H9 (cell line): ENCODE results near the gene HOXC12. TPM values are rescaled to one million over a fixed set of nuclear protein-coding genes. Genes with fewer than 3 reads are reported as not detected.

Experiments
- DNase-seq: peaks from one replicate; pipeline ENCODE4 v3.0.0-alpha.2; 2017
- H2AFZ ChIP-seq: one replicate; pipeline ENCODE4 v1.6.1; 2013; ENCODE audit warnings: mild to moderate bottlenecking, low read length, control low read depth, moderate library complexity
- H2AK5ac ChIP-seq: 2 replicates; pipeline ENCODE4 v1.6.1; 2013; ENCODE audit warnings: low read length, control low read depth, mixed read lengths; ENCODE audit not compliant: insufficient read length
- H2BK120ac ChIP-seq: one replicate; pipeline ENCODE4 v1.6.1; 2013; ENCODE audit warnings: low read depth, mild to moderate bottlenecking, low read length, control low read depth, inconsistent platforms; ENCODE audit not compliant: poor library complexity, severe bottlenecking
- H2BK12ac ChIP-seq: 2 replicates; pipeline ENCODE4 v1.6.1; 2013; ENCODE audit warnings: low read length, control low read depth, mixed read lengths, low read depth; ENCODE audit not compliant: insufficient read length
- H2BK15ac ChIP-seq: 2 replicates; pipeline ENCODE4 v1.6.1; 2013; ENCODE audit warnings: low read depth, low read length, control low read depth
- H2BK20ac ChIP-seq: one replicate; pipeline ENCODE4 v1.6.1; 2013; ENCODE audit warnings: low read depth, mild to moderate bottlenecking, low read length, control low read depth, inconsistent platforms; ENCODE audit not compliant: poor library complexity, severe bottlenecking
- H2BK5ac ChIP-seq: 2 replicates; pipeline ENCODE4 v1.6.1; 2013; ENCODE audit warnings: low read length, control low read depth, mixed read lengths; ENCODE audit not compliant: insufficient read length
- H3K14ac ChIP-seq: 2 replicates; pipeline ENCODE4 v1.6.1; 2013; ENCODE audit warnings: low read length, control low read depth; ENCODE audit not compliant: insufficient read depth
- H3K18ac ChIP-seq: 2 replicates; pipeline ENCODE4 v1.6.1; 2013; ENCODE audit warnings: low read depth, mild to moderate bottlenecking, mixed read lengths, low read length, control low read depth; ENCODE audit not compliant: insufficient read length
- H3K23ac ChIP-seq: 2 replicates; pipeline ENCODE4 v1.6.1; 2013; ENCODE audit warnings: low read length, control low read depth, mixed read lengths, low read depth; ENCODE audit not compliant: insufficient read length
- H3K23me2 ChIP-seq: 2 replicates; pipeline ENCODE4 v1.6.1; 2013; ENCODE audit warnings: low read depth, mild to moderate bottlenecking, mixed read lengths, low read length, control low read depth; ENCODE audit not compliant: insufficient read length, poor library complexity, severe bottlenecking
- H3K27ac ChIP-seq: 2 replicates; pipeline ENCODE4 v1.5.1; 2013; ENCODE audit warnings: low read length, control low read depth, mixed read lengths, low read depth; ENCODE audit not compliant: insufficient read length
- H3K27me3 ChIP-seq: 2 replicates; pipeline ENCODE4 v1.6.1; 2013; ENCODE audit warnings: low read length, control low read depth, inconsistent platforms; ENCODE audit not compliant: insufficient read depth
- H3K4ac ChIP-seq: 2 replicates; pipeline ENCODE4 v1.6.1; 2013; ENCODE audit warnings: low read depth, mild to moderate bottlenecking, control low read depth, inconsistent platforms, low read length, moderate library complexity
- H3K4me1 ChIP-seq: 2 replicates; pipeline ENCODE4 v1.6.1; 2013; ENCODE audit warnings: low read length, control low read depth, inconsistent platforms; ENCODE audit not compliant: insufficient read depth
- H3K4me2 ChIP-seq: 2 replicates; pipeline ENCODE4 v1.6.1; 2013; ENCODE audit warnings: low read length, control low read depth, mixed read lengths; ENCODE audit not compliant: insufficient read length, insufficient read depth
- H3K56ac ChIP-seq: 2 replicates; pipeline ENCODE4 v1.6.1; 2013; ENCODE audit warnings: low read depth, mild to moderate bottlenecking, mixed read lengths, low read length, control low read depth; ENCODE audit not compliant: insufficient read length
- H3K79me1 ChIP-seq: 2 replicates; pipeline ENCODE4 v1.6.1; 2013; ENCODE audit warnings: low read depth, mild to moderate bottlenecking, moderate library complexity, low read length, control low read depth, inconsistent platforms; ENCODE audit not compliant: insufficient read depth, poor library complexity, severe bottlenecking
- H3K79me2 ChIP-seq: 2 replicates; pipeline ENCODE4 v1.6.1; 2013; ENCODE audit warnings: low read length, control low read depth, inconsistent platforms; ENCODE audit not compliant: insufficient read depth
- H3K9ac ChIP-seq: 2 replicates; pipeline ENCODE4 v1.6.1; 2013; ENCODE audit warnings: low read length, control low read depth, mixed read lengths; ENCODE audit not compliant: insufficient read length; ENCODE audit errors: extremely low read depth
- H3K9me3 ChIP-seq: one replicate; pipeline ENCODE4 v1.6.1; 2013; ENCODE audit warnings: low read depth, low read length, inconsistent platforms; ENCODE audit not compliant: control insufficient read depth
- H3T11ph ChIP-seq: one replicate; pipeline ENCODE4 v1.6.1; 2013; ENCODE audit warnings: mild to moderate bottlenecking, low read length, control low read depth, inconsistent platforms
- H4K20me1 ChIP-seq: one replicate; pipeline ENCODE4 v1.6.1; 2013; ENCODE audit not compliant: control insufficient read depth, insufficient read length, insufficient read depth
- H4K5ac ChIP-seq: 2 replicates; pipeline ENCODE4 v1.6.1; 2013; ENCODE audit warnings: low read depth, mild to moderate bottlenecking, mixed read lengths, low read length, control low read depth; ENCODE audit not compliant: insufficient read length
- H4K8ac ChIP-seq: replicated peaks from 2 replicates; pipeline ENCODE4 v1.6.1; 2013; ENCODE audit warnings: low read length, control low read depth, mixed read lengths, low read depth; ENCODE audit not compliant: insufficient read length
- H4K91ac ChIP-seq: 2 replicates; pipeline ENCODE4 v1.6.1; 2013; ENCODE audit warnings: low read depth, mild to moderate bottlenecking, moderate library complexity, mixed read lengths, low read length, control low read depth; ENCODE audit not compliant: insufficient read length
- H3K27ac Mint-ChIP-seq, 3 experiments: 2 replicates in 2 of 3; 3 replicates in 1 of 3; pipeline ENCODE4 v1.8.0; 2020 to 2021; ENCODE audit warnings: mixed read lengths in 3 of 3, mild to moderate bottlenecking in 1 of 3, moderate library complexity in 1 of 3
- H3K27me3 Mint-ChIP-seq: 2 replicates; pipeline ENCODE4 v1.8.0; 2021; ENCODE audit warnings: low read depth, mild to moderate bottlenecking, moderate library complexity, mixed read lengths
- H3K36me3 Mint-ChIP-seq, 3 experiments: 2 replicates in 2 of 3; 3 replicates in 1 of 3; pipeline ENCODE4 v1.8.0; 2020 to 2021; ENCODE audit warnings: low read depth in 3 of 3, mixed read lengths in 3 of 3; ENCODE audit not compliant: insufficient read depth in 1 of 3
- H3K4me1 Mint-ChIP-seq, 2 experiments: 2 replicates each; pipeline ENCODE4 v1.8.0; 2020; ENCODE audit warnings: mixed read lengths in 2 of 2
- H3K4me3 Mint-ChIP-seq, 2 experiments: 2 replicates in 1 of 2; 3 replicates in 1 of 2; pipeline ENCODE4 v1.8.0; 2020 to 2021; ENCODE audit warnings: mild to moderate bottlenecking in 2 of 2, mixed read lengths in 2 of 2, moderate library complexity in 1 of 2
- H3K9me3 Mint-ChIP-seq, 2 experiments: 2 replicates in 1 of 2; 3 replicates in 1 of 2; pipeline ENCODE4 v1.8.0; 2020; ENCODE audit warnings: mild to moderate bottlenecking in 2 of 2, mixed read lengths in 2 of 2, moderate library complexity in 1 of 2
- CTCF ChIP-seq: fragments of 200-600 bp; sonication (generic); conservative IDR thresholded peaks from 3 replicates; pipeline ENCODE4 v1.8.0; 2021; ENCODE audit warnings: antibody characterized with exemption, mild to moderate bottlenecking
- WGBS: extraction: QIAGEN DNeasy Blood & Tissue Kit; methylation state at CpG from one replicate; pipeline ENCODE4 v1.1.7; 2013; ENCODE audit warnings: missing lambda C conversion rate, low lambda C conversion rate, mixed read lengths; ENCODE audit not compliant: insufficient read length; ENCODE audit errors: extremely low coverage; 5-methylcytosine and 5-hydroxymethylcytosine counted together
- total RNA-seq: library from RNA; stranded (reverse); gene quantifications from 2 replicates; pipeline ENCODE4 v1.2.1, GENCODE V29; 2021

The HOXC12 gene
- total RNA-seq, 1 experiment from 2014 or later, result not detected

- Histone ChIP-seq H4K91ac (no peak overlapping the region), H3K9ac (no peak overlapping the region), H3K4me1 (no peaks in the 10 kb centered on the region), H3K14ac (no peak overlapping the region), H3K4ac (no peak overlapping the region), H2BK120ac (no peak overlapping the region), H3K4me2 (no peak overlapping the region), H2AK5ac (no peak overlapping the region), H2BK15ac (no peak overlapping the region), H3K27me3 (peaks cover 98% of the 10 kb centered on the region), H3K23me2 (no peaks in the 10 kb centered on the region), H3K56ac (no peak overlapping the region), H2BK12ac (no peak overlapping the region), H4K5ac (no peak overlapping the region), H2AFZ (no peak overlapping the region), H2BK5ac (no peak overlapping the region), H3K79me2 (no peaks in the 10 kb centered on the region), H3K9me3 (no peaks in the 10 kb centered on the region), H3K79me1 (no peaks in the 10 kb centered on the region), H3K23ac (no peak overlapping the region), H2BK20ac (no peak overlapping the region), H4K8ac (no peak overlapping the region), H4K20me1 (no peaks in the 10 kb centered on the region), H3K18ac (no peak overlapping the region), H3K27ac (no peak overlapping the region), H3T11ph (no peak overlapping the region)
- peaks cover 4 to 8% of the 10 kb centered on the region in 2 experiments; a peak in 4 of 5 replicates for H3K9me3 Mint-ChIP-seq
- WGBS, result no CpG with 5 or more reads among the region's 30 CpGs
- TF ChIP-seq CTCF, result no peak
- DNase-seq, result no peak
- H3K4me1 Mint-ChIP-seq, result peaks cover 0 to 12% of the 10 kb centered on the region in 2 experiments; a peak in 1 of 4 replicates
- no peaks in the 10 kb centered on the region for H3K36me3 Mint-ChIP-seq
- H3K27me3 Mint-ChIP-seq, result peaks cover 100% of the 10 kb centered on the region
- H3K4me3 Mint-ChIP-seq, result no peak overlapping the region; a peak in 1 of 5 replicates
- no peak overlapping the region; a peak in 1 of 7 replicates for H3K27ac Mint-ChIP-seq
These were observed 24.0 kb upstream of the HOXC12 start for GRCh38 chr12:53930591-53931255.
